HEK293 (cell line): ENCODE results near the gene GNLY.

Source experiments
- CTCF ChIA-PET: fragments of 350-600 bp; formaldehyde crosslinking; extraction: SDS; loops from one replicate; lab custom pipeline; 2021; ENCODE audit warnings: antibody characterized with exemption; lab: Yijun Ruan, JAX
- POLR2A ChIA-PET: fragments of 300-600 bp; formaldehyde crosslinking; extraction: SDS; loops from one replicate; lab custom pipeline; 2020; ENCODE audit warnings: antibody characterized with exemption, inconsistent platforms; lab: Yijun Ruan, JAX
- H3K27ac ChIP-seq: fragments of 200-500 bp; sonication (Bioruptor generic); 2 replicates; pipeline ENCODE4 v1.5.1; 2014; ENCODE audit warnings: low read depth, low read length, control low read depth, inconsistent platforms; ENCODE audit errors: extremely low read depth
- H3K36me3 ChIP-seq, 2 experiments: fragments of 200-500 bp in 1 of 2; sonication (Bioruptor generic) in 1 of 2; 1 replicate in 1 of 2; 2 replicates in 1 of 2; pipeline ENCODE4 v1.5.1; 2014 to 2017; ENCODE audit warnings: inconsistent platforms in 2 of 2, low read length in 2 of 2; ENCODE audit not compliant: control insufficient read depth in 2 of 2, insufficient read depth in 1 of 2
- H3K4me1 ChIP-seq: fragments of 200-500 bp; sonication (Bioruptor generic); 2 replicates; pipeline ENCODE4 v1.5.1; 2014; ENCODE audit warnings: mild to moderate bottlenecking, low read length, inconsistent platforms; ENCODE audit not compliant: control insufficient read depth, insufficient read depth
- H3K4me3 ChIP-seq: 2 replicates; pipeline ENCODE4 v1.5.1; 2011; ENCODE audit warnings: low read depth, mild to moderate bottlenecking, control low read depth, low read length, moderate library complexity
- H3K9me3 ChIP-seq: fragments of 200-500 bp; sonication (Bioruptor generic); 2 replicates; pipeline ENCODE4 v1.5.1; 2014; ENCODE audit warnings: low read depth, low read length, inconsistent platforms; ENCODE audit not compliant: control insufficient read depth, insufficient read depth
- GLIS1 ChIP-seq: fragments of 450-650 bp; formaldehyde crosslinking; IDR thresholded peaks from 2 replicates; pipeline ENCODE4 v1.5.1; 2016; ENCODE audit warnings: missing biosample characterization, missing genetic modification characterization
- KLF8 ChIP-seq: fragments of 450-650 bp; formaldehyde crosslinking; IDR thresholded peaks from 2 replicates; pipeline ENCODE4 v1.5.1; 2016; ENCODE audit warnings: missing biosample characterization, missing genetic modification characterization
- ZNF146 ChIP-seq: fragments of 450-650 bp; formaldehyde crosslinking; IDR thresholded peaks from 2 replicates; pipeline ENCODE4 v1.5.1; 2016; ENCODE audit warnings: missing biosample characterization, missing genetic modification characterization
- ZNF416 ChIP-seq: fragments of 450-650 bp; formaldehyde crosslinking; IDR thresholded peaks from 2 replicates; pipeline ENCODE4 v1.5.1; 2016; ENCODE audit warnings: missing biosample characterization, missing genetic modification characterization
- ZNF600 ChIP-seq: fragments of 450-650 bp; formaldehyde crosslinking; IDR thresholded peaks from 2 replicates; pipeline ENCODE4 v1.5.1; 2016; ENCODE audit warnings: missing biosample characterization, missing genetic modification characterization
- ZNF610 ChIP-seq: fragments of 450-650 bp; formaldehyde crosslinking; IDR thresholded peaks from 2 replicates; pipeline ENCODE4 v1.5.1; 2016; ENCODE audit warnings: missing biosample characterization, missing genetic modification characterization, borderline replicate concordance
- ZNF629 ChIP-seq: fragments of 450-650 bp; formaldehyde crosslinking; IDR thresholded peaks from 2 replicates; pipeline ENCODE4 v1.5.1; 2017; ENCODE audit warnings: missing biosample characterization, missing genetic modification characterization
- ZNF677 ChIP-seq: fragments of 450-650 bp; IDR thresholded peaks from 2 replicates; pipeline ENCODE4 v1.5.0; 2018; ENCODE audit warnings: missing biosample characterization, mild to moderate bottlenecking, missing genetic modification characterization, moderate library complexity
- ZNF707 ChIP-seq: fragments of 450-650 bp; formaldehyde crosslinking; IDR thresholded peaks from 2 replicates; pipeline ENCODE4 v1.5.1; 2016; ENCODE audit warnings: missing biosample characterization, missing genetic modification characterization
- ZNF776 ChIP-seq: fragments of 450-650 bp; formaldehyde crosslinking; IDR thresholded peaks from 2 replicates; pipeline ENCODE4 v1.5.0; 2017; ENCODE audit warnings: missing biosample characterization, missing genetic modification characterization, borderline replicate concordance
- ZNF843 ChIP-seq: fragments of 450-650 bp; formaldehyde crosslinking; IDR thresholded peaks from 2 replicates; pipeline ENCODE4 v1.5.1; 2016; ENCODE audit warnings: missing biosample characterization, missing genetic modification characterization
- ZSCAN23 ChIP-seq: fragments of 450-650 bp; formaldehyde crosslinking; IDR thresholded peaks from 2 replicates; pipeline ENCODE4 v1.5.1; 2016; ENCODE audit warnings: missing biosample characterization, missing genetic modification characterization
- TF ChIP-seq, protein P1 (sequence below): fragments of 450-650 bp; formaldehyde crosslinking; IDR thresholded peaks from 2 replicates; pipeline ENCODE4 v1.5.1; 2017; ENCODE audit warnings: missing biosample characterization, missing genetic modification characterization
- TF ChIP-seq, protein P2 (sequence below): fragments of 450-650 bp; formaldehyde crosslinking; IDR thresholded peaks from 2 replicates; pipeline ENCODE4 v1.5.1; 2016; ENCODE audit warnings: missing biosample characterization, missing genetic modification characterization
- TF ChIP-seq, protein P3 (sequence below): IDR thresholded peaks from 2 replicates; pipeline ENCODE4 v1.6.1; 2011; ENCODE audit warnings: mild to moderate bottlenecking, low read depth, low read length, borderline replicate concordance

Gene GNLY

GRCh38 chr2:85716346-85716914 is 22.3 kb downstream of the GNLY start:
- Histone ChIP-seq H3K9me3 (no peaks in the 10 kb centered on the region), H3K27ac (no peak overlapping the region), H3K4me1 (no peaks in the 10 kb centered on the region)
- TF ChIP-seq ZNF776 (no peak), ZNF600 (tag by site-specific recombination) (no peak), ZSCAN23 (tag by site-specific recombination) (no peak), ZNF677 (tag by site-specific recombination) (no peak), ZNF843 (tag by site-specific recombination) (no peak), ZNF416 (no peak)
- TF ChIP-seq, all 188 proteins: peak for 0
- Histone ChIP-seq H3K4me3 (no peak overlapping the region), H3K36me3 (no peaks in the 10 kb centered on the region)
- CTCF ChIA-PET: interaction anchor here (0.8 to 2.4 kb wide), 7 partner anchors 9 to 81 kb away, joined by 3 to 11 read pairs (median 4); no protein-coding TSS in a partner anchor
- POLR2A ChIA-PET: no interaction called here

- H3K4me1 ChIP-seq: no peaks in the 10 kb centered on the region
- CTCF ChIA-PET: interaction anchor here (0.8 to 1.4 kb wide), 9 partner anchors 10 to 104 kb away, joined by 3 to 6 read pairs (median 3); no protein-coding TSS in a partner anchor
- no peaks in the 10 kb centered on the region for H3K36me3 ChIP-seq
- TF ChIP-seq, protein P1, sequence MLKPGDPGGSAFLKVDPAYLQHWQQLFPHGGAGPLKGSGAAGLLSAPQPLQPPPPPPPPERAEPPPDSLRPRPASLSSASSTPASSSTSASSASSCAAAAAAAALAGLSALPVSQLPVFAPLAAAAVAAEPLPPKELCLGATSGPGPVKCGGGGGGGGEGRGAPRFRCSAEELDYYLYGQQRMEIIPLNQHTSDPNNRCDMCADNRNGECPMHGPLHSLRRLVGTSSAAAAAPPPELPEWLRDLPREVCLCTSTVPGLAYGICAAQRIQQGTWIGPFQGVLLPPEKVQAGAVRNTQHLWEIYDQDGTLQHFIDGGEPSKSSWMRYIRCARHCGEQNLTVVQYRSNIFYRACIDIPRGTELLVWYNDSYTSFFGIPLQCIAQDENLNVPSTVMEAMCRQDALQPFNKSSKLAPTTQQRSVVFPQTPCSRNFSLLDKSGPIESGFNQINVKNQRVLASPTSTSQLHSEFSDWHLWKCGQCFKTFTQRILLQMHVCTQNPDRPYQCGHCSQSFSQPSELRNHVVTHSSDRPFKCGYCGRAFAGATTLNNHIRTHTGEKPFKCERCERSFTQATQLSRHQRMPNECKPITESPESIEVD (tag by site-specific recombination): no peak
- TF ChIP-seq GLIS1: 0 out of 2 replicates have a peak, but pooled peaks have one; percentile 21
- H3K9me3 ChIP-seq: no peaks in the 10 kb centered on the region
- POLR2A ChIA-PET: no interaction called here
- no peak overlapping the region for H3K4me3 ChIP-seq
- no peak overlapping the region for H3K27ac ChIP-seq
Measured at GRCh38 chr2:85717308-85718008, 23.3 kb downstream of the GNLY start.

GRCh38 chr2:85718009-85718391 is 23.8 kb downstream of the GNLY start:
- H3K4me3 ChIP-seq: no peak overlapping the region
- H3K9me3 ChIP-seq: no peaks in the 10 kb centered on the region
- CTCF ChIA-PET: interaction anchor here (1.0 to 3.4 kb wide), 8 partner anchors 9 to 103 kb away, joined by 3 to 29 read pairs (median 4); no protein-coding TSS in a partner anchor
- no peaks in the 10 kb centered on the region for H3K36me3 ChIP-seq
- no peaks in the 10 kb centered on the region for H3K4me1 ChIP-seq
- H3K27ac ChIP-seq: no peak overlapping the region
- no peak for TF ChIP-seq ZNF629 (tag by site-specific recombination)
- TF ChIP-seq, protein P2, sequence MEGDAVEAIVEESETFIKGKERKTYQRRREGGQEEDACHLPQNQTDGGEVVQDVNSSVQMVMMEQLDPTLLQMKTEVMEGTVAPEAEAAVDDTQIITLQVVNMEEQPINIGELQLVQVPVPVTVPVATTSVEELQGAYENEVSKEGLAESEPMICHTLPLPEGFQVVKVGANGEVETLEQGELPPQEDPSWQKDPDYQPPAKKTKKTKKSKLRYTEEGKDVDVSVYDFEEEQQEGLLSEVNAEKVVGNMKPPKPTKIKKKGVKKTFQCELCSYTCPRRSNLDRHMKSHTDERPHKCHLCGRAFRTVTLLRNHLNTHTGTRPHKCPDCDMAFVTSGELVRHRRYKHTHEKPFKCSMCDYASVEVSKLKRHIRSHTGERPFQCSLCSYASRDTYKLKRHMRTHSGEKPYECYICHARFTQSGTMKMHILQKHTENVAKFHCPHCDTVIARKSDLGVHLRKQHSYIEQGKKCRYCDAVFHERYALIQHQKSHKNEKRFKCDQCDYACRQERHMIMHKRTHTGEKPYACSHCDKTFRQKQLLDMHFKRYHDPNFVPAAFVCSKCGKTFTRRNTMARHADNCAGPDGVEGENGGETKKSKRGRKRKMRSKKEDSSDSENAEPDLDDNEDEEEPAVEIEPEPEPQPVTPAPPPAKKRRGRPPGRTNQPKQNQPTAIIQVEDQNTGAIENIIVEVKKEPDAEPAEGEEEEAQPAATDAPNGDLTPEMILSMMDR (tag by site-specific recombination): peak; percentile 28; the same call in 1 of the 2 replicates
- no peak for TF ChIP-seq KLF8 (tag by site-specific recombination)
- POLR2A ChIA-PET: no interaction called here

- Histone ChIP-seq H3K9me3 (no peaks in the 10 kb centered on the region), H3K27ac (no peak overlapping the region), H3K4me3 (no peak overlapping the region), H3K36me3 (no peaks in the 10 kb centered on the region), H3K4me1 (no peaks in the 10 kb centered on the region)
- CTCF ChIA-PET: interaction anchor here (0.6 to 3.4 kb wide), 11 partner anchors 10 to 102 kb away, joined by 3 to 29 read pairs (median 4); no protein-coding TSS in a partner anchor
- TF ChIP-seq ZNF146 (tag by site-specific recombination) (no peak), ZNF707 (tag by site-specific recombination) (no peak), ZNF610 (no peak)
- TF ChIP-seq, protein P3, sequence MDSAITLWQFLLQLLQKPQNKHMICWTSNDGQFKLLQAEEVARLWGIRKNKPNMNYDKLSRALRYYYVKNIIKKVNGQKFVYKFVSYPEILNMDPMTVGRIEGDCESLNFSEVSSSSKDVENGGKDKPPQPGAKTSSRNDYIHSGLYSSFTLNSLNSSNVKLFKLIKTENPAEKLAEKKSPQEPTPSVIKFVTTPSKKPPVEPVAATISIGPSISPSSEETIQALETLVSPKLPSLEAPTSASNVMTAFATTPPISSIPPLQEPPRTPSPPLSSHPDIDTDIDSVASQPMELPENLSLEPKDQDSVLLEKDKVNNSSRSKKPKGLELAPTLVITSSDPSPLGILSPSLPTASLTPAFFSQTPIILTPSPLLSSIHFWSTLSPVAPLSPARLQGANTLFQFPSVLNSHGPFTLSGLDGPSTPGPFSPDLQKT: no peak
- POLR2A ChIA-PET: no interaction called here
Measured at GRCh38 chr2:85718885-85719492, 24.8 kb downstream of the GNLY start.
